Endodermal cell (in vitro differentiated cells): ENCODE measurements around the gene PNN. TPM values are rescaled to one million over a fixed set of nuclear protein-coding genes. Genes with fewer than 3 reads are reported as not detected.
"Not testable (repeated sequence)": the region's sequence is repeated elsewhere in the genome, so short reads cannot be mapped to it uniquely, and the experiment has no call there.

Experiments used
- DNase-seq: peaks from one replicate; pipeline ENCODE4 v3.0.0-alpha.2; 2017
- H3K27ac ChIP-seq: 2 replicates; pipeline ENCODE4 v1.5.1; 2013; ENCODE audit warnings: mild to moderate bottlenecking, low read depth, low read length, moderate library complexity
- H3K27me3 ChIP-seq: 2 replicates; pipeline ENCODE4 v1.6.1; 2013; ENCODE audit warnings: mild to moderate bottlenecking, low read length, moderate library complexity; ENCODE audit not compliant: insufficient read depth, control insufficient read depth, poor library complexity, severe bottlenecking
- H3K36me3 ChIP-seq: 2 replicates; pipeline ENCODE4 v1.7.0; 2013; ENCODE audit warnings: mild to moderate bottlenecking, low read length, moderate library complexity; ENCODE audit not compliant: control insufficient read depth, insufficient read depth
- H3K4me1 ChIP-seq: one replicate; pipeline ENCODE4 v1.7.0; 2013; ENCODE audit warnings: low read length; ENCODE audit not compliant: control insufficient read depth, insufficient read depth
- H3K4me3 ChIP-seq: 2 replicates; pipeline ENCODE4 v1.5.1; 2013; ENCODE audit warnings: mild to moderate bottlenecking, low read length, moderate library complexity
- H3K9ac ChIP-seq: 2 replicates; pipeline ENCODE4 v1.6.1; 2013; ENCODE audit warnings: mild to moderate bottlenecking, low read length, moderate library complexity; ENCODE audit not compliant: poor library complexity, severe bottlenecking; ENCODE audit errors: extremely low read depth
- H3K9me3 ChIP-seq: 2 replicates; pipeline ENCODE4 v1.6.1; 2013; ENCODE audit warnings: mild to moderate bottlenecking, low read length, moderate library complexity; ENCODE audit not compliant: control insufficient read depth
- H3K27ac Mint-ChIP-seq: 2 replicates; pipeline ENCODE4 v1.8.0; 2020; ENCODE audit warnings: mixed read lengths
- H3K27me3 Mint-ChIP-seq: 2 replicates; pipeline ENCODE4 v1.8.0; 2021; ENCODE audit warnings: mild to moderate bottlenecking, mixed read lengths; ENCODE audit not compliant: insufficient read depth
- H3K36me3 Mint-ChIP-seq: 2 replicates; pipeline ENCODE4 v1.8.0; 2020; ENCODE audit warnings: low read depth, mixed read lengths
- H3K4me1 Mint-ChIP-seq: 2 replicates; pipeline ENCODE4 v1.8.0; 2020; ENCODE audit warnings: mixed read lengths
- H3K4me3 Mint-ChIP-seq: 2 replicates; pipeline ENCODE4 v1.8.0; 2020; ENCODE audit warnings: mild to moderate bottlenecking, moderate library complexity, mixed read lengths
- H3K9me3 Mint-ChIP-seq: 2 replicates; pipeline ENCODE4 v1.8.0; 2020; ENCODE audit warnings: mild to moderate bottlenecking, mixed read lengths
- CTCF ChIP-seq: fragments of 200-600 bp; sonication (generic); conservative IDR thresholded peaks from 2 replicates; pipeline ENCODE4 v1.5.0; 2021; ENCODE audit warnings: antibody characterized with exemption, mild to moderate bottlenecking
- WGBS, 2 experiments: methylation state at CpG; one replicate each; pipeline versions ENCODE4 v1.1.5 to v1.1.7; 2013; ENCODE audit warnings: missing lambda C conversion rate in 2 of 2, mixed read lengths in 1 of 2; ENCODE audit not compliant: insufficient coverage in 1 of 2, insufficient read length in 1 of 2; 5-methylcytosine and 5-hydroxymethylcytosine counted together
- long read RNA-seq, 4 experiments: library from polyadenylated mRNA in 2 of 4; library from RNA in 1 of 4; library from capped mRNA in 1 of 4; stranded (forward) in 3 of 4; unstranded in 1 of 4; transcript quantifications; one replicate each; pipeline ENCODE4 v2.0.0, GENCODE V29; 2020 to 2021; ENCODE audit warnings: inconsistent platforms in 1 of 4
- polyA plus RNA-seq, 2 experiments: library from polyadenylated mRNA; stranded (reverse); fragments of 50-300 nt; gene quantifications; one replicate each; pipeline ENCODE4 v1.2.3, GENCODE V29; 2013
- total RNA-seq, 2 donors: library from RNA; stranded (reverse); fragmentation: NEBNext Ultra II Directional in 1 of 2; extraction: Animal tissue kit (Norgen Biotek cat#: 25700) in 1 of 2; gene quantifications; 2 replicates in 1 of 2; 3 replicates in 1 of 2; pipeline ENCODE4 v1.2.1, GENCODE V29; 2021

The PNN gene
- total RNA-seq: 100 to 1,000 TPM; 122 to 148 TPM
- 110 TPM for polyA plus RNA-seq (2013, experiment 1 of 2)
- polyA plus RNA-seq (2013, experiment 2 of 2): 89.9 TPM
- long read RNA-seq, experiment 1, partial matches to known transcripts: 4 of 36 reads
- long read RNA-seq, experiment 1, other reads (novel, unspliced or antisense): 31 of 36 reads
- long read RNA-seq, experiment 2, transcript PNN-201 (9 exons, 3,576 nt): major isoform, 134 of 174 reads
- long read RNA-seq, experiment 2, partial matches to known transcripts: 36 of 174 reads
- long read RNA-seq, experiment 2, other reads (novel, unspliced or antisense): 4 of 174 reads
- long read RNA-seq, experiment 3, transcript PNN-201 (9 exons, 3,576 nt): major isoform, 141 of 174 reads
- long read RNA-seq, experiment 3, partial matches to known transcripts: 9 of 174 reads
- long read RNA-seq, experiment 3, other reads (novel, unspliced or antisense): 21 of 174 reads
- long read RNA-seq, experiment 4, transcript PNN-201 (9 exons, 3,576 nt): major isoform, 188 of 360 reads
- long read RNA-seq, experiment 4, partial matches to known transcripts: 14 of 360 reads
- long read RNA-seq, experiment 4, other reads (novel, unspliced or antisense): 155 of 360 reads

DNA sequence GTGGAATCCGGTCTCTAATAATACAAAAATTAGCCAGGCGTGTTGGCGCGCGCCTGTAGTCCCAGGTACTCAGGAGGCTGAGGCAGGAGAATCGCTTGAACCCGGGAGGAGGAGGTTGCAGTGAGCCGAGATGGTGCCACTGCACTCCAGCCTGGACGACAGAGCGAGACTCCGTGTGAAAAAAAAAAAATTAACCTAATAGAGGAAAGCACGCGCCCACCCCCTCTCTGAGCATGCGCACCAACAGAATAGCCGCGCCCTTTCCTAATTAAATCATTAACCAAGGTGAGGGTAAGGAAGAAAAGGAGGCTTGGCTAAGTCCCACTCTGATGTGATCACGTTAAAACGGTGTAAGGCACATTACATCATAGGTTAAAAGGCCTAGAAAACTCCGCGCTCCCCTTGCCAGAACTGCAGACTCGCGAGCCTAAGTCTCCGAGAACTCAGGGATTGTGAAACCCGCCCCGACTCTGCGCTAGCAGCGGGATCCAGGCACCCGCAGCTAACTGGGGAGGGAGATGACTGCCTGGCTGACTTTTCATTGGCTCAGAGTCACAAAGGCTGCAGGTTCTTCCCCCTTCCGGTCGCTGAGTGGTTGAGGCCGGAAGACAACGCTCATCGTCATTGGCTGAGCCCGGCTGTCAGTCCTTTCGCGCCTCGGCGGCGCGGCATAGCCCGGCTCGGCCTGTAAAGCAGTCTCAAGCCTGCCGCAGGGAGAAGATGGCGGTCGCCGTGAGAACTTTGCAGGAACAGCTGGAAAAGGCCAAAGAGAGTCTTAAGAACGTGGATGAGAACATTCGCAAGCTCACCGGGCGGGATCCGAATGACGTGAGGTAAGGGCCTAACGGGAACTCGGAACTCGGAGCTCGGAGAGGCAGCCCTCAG is at the start of gene PNN:
Gene PNN, plus strand, starts transcription at position 695 of the 885 bp plus-strand sequence. Its CDS starts 26 bp downstream, at position 721.
- Histone ChIP-seq H3K27ac (peak within 1 kb of the TSS; percentile 95), H3K4me3 (peak within 1 kb of the TSS; percentile 94), H3K9ac (peak within 1 kb of the TSS; percentile 98), H3K36me3 (peaks cover 39% of the 10 kb centered on the region), H3K4me1 (peaks cover 10% of the 10 kb centered on the region), H3K27me3 (no peaks in the 10 kb centered on the region), H3K9me3 (no peaks in the 10 kb centered on the region)
- peak; percentile 99 for DNase-seq
- H3K4me3 Mint-ChIP-seq: peak within 1 kb of the TSS; percentile 97
- H3K27ac Mint-ChIP-seq: peak within 1 kb of the TSS; percentile 100
- no peaks in the 10 kb centered on the region for H3K27me3 Mint-ChIP-seq
- TF ChIP-seq CTCF: no peak
- peaks cover 22% of the 10 kb centered on the region for H3K4me1 Mint-ChIP-seq
- no peaks in the 10 kb centered on the region for H3K9me3 Mint-ChIP-seq
- peaks cover 39% of the 10 kb centered on the region for H3K36me3 Mint-ChIP-seq
- WGBS, 2 experiments: 8 to 12% methylated on average over 36 to 56 of the region's 56 CpGs

DNA sequence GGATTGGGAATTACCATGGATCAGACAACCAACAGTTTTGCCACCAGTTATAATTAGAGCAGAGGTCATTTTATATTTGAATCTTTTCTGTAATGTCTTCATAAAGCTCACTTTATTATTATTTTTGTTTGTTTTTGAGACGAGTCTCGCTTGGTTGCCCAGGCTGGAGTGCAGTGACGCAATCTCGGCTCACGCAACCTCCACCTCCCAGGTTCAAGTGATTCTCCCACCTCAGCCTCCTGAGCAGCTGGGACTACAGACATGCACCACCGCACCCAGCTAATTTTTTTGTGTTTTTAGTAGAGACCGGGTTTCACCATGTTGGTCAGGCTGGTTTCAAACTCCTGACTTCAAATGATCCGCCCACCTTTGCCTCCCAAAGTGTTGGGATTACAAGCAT is 37.2 kb upstream of the PNN start:
- H3K4me3 ChIP-seq, H3K4me1 ChIP-seq, H3K27ac Mint-ChIP-seq, H3K27me3 Mint-ChIP-seq, H3K4me1 Mint-ChIP-seq, H3K4me3 Mint-ChIP-seq, H3K9ac ChIP-seq, H3K27me3 ChIP-seq, DNase-seq, H3K27ac ChIP-seq: not testable (repeated sequence)
- peaks cover 81% of the 10 kb centered on the region for H3K36me3 Mint-ChIP-seq
- peaks cover 59% of the 10 kb centered on the region for H3K36me3 ChIP-seq
- peaks cover 30% of the 10 kb centered on the region for H3K9me3 Mint-ChIP-seq
- 91 to 97% methylated on average over 3 to 8 of the region's 8 CpGs for WGBS, 2 experiments
- peaks cover 14% of the 10 kb centered on the region for H3K9me3 ChIP-seq

- no peak for DNase-seq
- H3K27ac Mint-ChIP-seq: no peak overlapping the region
- H3K27me3 Mint-ChIP-seq: peaks cover 2% of the 10 kb centered on the region
- H3K4me3 ChIP-seq: no peak overlapping the region
- 83 to 100% methylated on average over 1 of the region's 1 CpG for WGBS, 2 experiments
- H3K36me3 ChIP-seq: peaks cover 56% of the 10 kb centered on the region
- TF ChIP-seq CTCF: no peak
- no peak overlapping the region for H3K27ac ChIP-seq
- H3K9me3 ChIP-seq: peaks cover 14% of the 10 kb centered on the region
- no peaks in the 10 kb centered on the region for H3K4me1 ChIP-seq
- no peak overlapping the region for H3K9ac ChIP-seq
- H3K36me3 Mint-ChIP-seq: peaks cover 85% of the 10 kb centered on the region
- no peak overlapping the region for H3K4me3 Mint-ChIP-seq
- no peaks in the 10 kb centered on the region for H3K27me3 ChIP-seq
- H3K4me1 Mint-ChIP-seq: no peaks in the 10 kb centered on the region
- peaks cover 35% of the 10 kb centered on the region for H3K9me3 Mint-ChIP-seq
Measured at GRCh38 chr14:39138440-39138839, 36.6 kb upstream of the PNN start.
